Activated T-cell treated with anti-CD3 and anti-CD28 coated beads, Interleukin-2, amount 50 U/mL, for 48 hours (primary cell): ENCODE measurements around the gene ARHGEF16.

ENCODE experiments used
- DNase-seq, 2 experiments: peaks; one replicate each; pipeline ENCODE4 v3.0.0-alpha.2; 2020

Gene ARHGEF16

DNA sequence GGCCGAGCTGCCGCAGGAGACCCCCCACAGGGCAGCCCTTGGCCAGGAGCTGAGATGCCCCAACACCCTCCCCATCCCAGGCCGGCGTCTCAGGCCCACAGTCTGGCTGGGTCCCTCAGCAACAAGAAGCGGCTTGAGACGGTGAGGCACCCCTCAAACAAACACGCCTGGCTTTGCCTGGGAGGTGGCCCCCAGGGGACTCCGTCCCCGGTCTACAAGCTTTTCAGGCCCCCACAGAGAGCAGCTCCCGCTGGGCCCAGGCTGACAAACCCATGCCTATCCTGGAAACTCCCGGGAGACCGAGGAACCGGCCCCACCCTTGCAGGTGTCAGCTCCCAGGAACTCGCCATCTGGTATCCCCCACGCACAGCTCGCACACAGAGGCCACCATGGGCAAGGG is 67.0 kb downstream of the ARHGEF16 start:
- DNase-seq, result no peak

DNA sequence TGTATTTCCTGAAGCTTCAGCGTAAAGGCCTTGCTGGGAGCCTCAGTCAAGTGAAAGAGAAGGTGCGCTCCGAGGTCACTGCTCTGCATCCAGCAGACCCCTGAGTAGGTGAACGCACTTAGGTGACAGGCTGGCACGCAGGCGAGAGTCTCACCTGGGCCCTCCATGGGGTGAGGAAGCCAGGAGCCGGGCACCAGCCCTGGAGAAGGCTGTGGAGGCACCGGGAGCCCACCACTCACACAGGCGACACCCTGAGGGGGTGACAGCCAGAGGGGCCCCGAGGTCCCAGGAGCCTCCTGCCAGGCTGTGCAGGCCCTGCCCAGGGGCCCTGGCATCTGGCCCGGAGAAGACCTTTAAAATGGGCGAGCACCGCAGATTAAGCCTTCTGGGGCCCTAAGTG is 67.6 kb downstream of the ARHGEF16 start:
- no peak for DNase-seq

DNA sequence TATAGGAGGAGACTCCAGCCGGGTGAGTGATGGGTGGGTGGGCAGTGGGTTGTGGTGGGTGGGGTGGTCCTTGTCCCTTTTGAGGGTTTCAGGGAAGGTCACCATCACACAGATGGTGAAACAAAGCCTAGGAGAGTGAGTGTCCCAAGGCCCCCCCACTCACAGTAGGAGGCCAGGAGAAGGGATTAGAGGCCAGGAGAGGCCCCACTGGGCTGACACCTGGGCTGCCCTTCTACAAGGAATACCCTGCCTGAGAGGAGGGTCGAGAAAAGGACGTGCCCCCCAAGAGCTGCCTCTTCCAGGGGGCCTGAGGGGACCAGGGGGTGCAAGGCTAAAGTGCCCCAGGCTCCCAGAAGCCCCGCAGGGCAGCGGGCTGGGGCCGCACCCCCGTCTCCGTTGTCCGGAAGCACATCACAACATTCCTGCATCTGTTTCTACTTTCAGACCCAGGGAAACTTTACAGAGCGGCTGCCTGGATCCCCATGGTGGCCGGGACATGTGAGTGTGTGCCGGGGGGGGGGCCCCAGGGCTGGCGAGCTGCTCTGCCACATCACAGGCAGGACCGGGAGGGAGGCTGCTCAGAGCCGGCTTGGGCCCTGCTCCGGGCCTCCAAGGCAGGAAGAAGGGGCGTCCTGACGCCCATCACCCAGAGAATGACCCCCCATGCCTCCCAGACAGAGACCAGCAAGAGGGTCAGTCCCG is 68.2 kb downstream of the ARHGEF16 start:
- DNase-seq, result no peak

DNA sequence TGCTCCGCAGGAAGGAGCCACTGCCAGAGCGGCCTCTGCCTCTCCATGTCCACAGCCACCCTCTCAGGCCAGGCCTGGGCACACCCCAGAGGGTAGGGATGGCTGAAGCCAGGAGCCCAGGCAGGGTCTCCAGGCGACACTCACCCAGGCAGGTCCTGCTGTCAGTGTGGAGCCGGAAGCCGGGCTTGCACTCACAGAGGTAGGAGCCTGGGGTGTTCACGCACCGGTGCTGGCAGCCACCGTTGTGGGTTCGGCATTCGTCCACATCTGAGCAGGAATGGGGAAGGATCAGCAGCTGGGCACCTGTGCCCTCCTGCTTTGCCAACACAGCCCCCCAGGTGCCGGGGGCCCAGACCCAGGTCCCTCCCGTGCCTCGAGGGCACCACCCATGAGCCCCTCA is 69.5 kb downstream of the ARHGEF16 start:
- no peak for DNase-seq

DNA sequence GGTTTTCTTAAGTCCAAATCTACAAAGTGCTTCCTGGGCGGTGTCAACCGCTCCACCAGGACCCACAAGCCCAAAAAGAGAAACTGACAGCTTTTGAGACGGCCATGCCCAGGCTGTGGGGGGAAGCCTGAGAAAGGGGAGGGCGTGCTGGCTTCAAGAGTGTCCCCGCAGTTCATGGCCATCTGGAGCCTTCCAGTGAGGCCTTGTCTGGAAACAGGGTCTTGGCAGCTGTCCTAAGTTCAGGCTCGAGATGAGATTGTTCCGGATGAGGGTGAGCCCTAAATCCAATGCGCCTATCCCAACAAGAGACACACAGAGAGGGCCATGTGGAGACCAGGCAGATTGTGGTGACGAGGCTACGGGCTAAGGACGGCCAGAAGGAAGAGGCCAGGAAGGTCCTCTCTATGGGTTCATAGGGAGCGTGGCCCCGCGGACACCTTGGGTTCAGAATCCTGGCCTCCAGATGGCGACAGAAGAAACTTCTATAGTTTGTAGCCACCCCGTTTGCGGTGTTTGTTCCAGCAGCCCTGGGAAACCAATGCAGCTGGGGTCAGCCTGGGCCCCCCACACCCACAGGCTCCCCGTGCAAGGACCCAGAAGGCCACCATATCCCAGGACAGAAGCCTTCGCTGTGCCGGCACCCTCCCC is 70.2 kb downstream of the ARHGEF16 start:
- DNase-seq, result no peak

DNA sequence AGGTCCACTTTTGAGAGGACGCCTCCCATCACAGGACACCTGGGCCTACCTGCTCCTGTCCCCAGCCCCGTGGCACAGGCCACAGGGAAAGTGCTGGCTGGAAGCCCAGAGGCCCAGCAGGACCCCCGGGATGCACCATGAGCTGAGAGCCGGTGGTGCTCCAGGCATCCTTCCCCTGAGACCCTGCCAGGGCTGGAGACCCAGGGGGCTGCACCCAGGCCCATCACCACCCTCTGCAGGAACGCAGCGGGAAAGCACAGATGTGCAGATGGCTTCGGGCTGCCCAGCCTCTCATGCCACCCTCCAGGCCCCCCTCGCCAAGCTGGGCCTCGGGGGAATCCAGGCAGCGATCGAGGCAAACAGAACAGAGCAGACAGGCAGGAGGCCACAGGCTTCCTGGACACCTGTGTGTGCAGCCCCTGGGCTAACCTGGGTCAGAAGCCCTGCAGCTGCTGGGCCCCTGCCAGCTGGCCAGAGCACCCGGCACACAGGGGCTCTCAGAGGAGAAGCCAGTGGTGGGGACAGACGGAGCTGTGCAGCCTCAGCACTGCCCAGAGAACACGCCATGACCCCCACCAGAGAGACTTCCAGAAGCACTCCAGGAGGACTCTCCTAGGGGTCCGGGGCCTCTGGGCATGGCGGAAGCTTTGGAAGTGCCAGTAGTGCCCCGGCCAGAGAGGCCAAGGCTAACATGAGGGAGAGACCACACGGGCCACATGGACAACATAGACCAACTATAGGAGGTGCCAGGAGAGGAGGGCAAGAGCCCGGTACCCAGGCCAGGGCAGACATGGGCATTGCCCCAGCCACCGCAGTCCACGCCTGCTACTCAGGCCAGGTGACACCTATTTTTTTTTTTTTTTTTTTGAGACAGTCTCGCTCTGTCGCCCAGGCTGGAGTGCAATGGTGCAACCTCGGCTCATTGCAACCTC is 71.4 kb downstream of the ARHGEF16 start:
- no peak for DNase-seq

DNA sequence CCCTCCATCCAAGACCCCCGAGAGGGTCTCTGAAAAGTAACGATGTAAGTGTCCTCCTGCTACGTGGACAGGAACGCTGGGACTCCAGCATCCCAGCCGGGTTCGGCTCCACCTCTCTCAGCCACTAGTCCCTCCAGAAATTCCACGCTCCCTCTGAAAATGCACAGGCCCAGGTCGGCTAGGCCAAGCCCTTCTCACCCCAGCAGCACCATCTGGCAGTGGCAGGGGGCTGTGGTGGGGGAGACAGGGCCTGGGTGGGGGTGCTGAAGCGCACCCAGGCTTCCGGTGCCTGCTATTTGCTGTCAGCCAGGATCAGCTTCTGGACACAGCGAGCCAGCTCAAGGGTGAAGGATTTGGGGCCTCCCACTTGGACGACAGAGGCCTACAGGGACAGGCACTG is 73.3 kb downstream of the ARHGEF16 start:
- no peak for DNase-seq

DNA sequence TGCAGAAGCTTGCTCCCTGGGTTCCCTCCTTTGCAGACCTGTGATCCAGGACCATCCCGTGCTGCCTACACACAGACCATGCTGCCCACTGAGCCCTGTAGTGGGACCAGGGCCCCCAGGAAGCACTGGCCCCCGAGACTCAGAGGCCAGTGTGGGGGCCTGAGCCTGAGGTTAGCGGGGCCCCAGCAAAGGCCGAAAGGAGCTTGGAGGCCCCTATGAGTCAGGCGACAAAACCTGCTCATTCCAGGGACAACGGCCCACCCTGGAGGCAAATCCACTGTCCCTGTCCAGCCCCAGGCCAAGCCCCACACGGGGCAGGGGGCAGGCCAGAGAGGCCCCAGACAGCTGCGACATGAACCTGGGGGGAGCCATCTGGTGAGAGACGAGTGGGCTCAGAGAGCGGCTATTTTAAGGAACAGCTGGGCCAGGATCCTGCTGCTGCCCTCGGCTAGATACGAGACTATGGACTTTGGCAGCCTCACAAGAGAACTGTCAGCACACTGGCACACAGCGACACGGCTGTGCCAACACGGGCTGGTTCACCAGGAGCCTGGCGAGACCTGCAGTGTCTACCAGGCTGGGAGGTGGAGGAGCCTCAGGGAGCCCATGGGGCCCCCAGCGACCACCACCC is 74.7 kb downstream of the ARHGEF16 start:
- DNase-seq, result no peak

DNA sequence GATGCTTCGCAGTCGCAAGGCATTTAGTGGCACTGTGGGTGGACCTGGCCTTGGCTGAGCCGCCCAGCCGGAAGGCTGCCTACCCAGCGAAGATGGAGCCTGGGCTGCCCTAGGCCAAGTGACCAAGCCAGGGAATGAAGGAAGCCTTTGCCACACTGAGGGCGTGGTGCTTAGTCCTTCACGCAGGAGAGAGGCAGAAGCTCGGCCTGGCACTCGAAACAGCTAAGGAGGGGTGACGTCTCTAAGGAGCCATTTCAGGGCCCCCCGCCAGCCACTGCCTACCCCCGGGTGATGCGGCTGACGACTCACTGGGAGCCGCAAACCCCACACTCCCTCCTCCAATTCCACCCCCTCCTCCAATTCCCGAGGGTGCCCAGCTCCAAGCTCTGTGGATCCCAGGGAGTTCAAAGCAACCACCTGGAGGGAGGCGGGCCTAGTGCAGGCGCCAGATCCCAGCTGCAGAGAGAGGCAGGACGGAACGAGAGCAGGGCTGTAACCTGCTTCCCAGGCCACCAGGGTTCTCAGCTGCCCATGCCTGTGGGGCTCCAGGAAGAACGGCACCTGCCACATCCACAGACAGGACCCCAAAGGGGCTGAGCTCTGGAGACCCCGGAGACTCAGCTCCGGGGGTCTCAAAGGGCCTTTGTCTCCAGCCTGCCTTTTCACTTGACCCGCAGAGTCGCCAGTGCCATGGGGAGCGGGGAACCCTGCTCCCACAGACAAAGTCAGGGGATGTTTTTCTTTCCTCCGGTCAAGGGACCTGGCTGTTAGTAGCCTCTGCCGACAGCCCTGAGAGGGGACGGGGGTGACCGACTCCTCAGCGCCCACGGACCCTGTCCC is 75.8 kb downstream of the ARHGEF16 start:
- no peak for DNase-seq
